ENCODE data around the gene INTS1. TPM values are rescaled to one million over a fixed set of nuclear protein-coding genes. Genes with fewer than 3 reads are reported as not detected.

Gene INTS1
- total RNA-seq, 1 experiment from 2014 or later: 122 TPM

GRCh38 chr7:1546909-1547776 is 43.0 kb upstream of the INTS1 start:
- H3K4me1 ChIP-seq: no peaks in the 10 kb centered on the region
- H3K4me1 Mint-ChIP-seq (ENCODE audit: low read depth, unreplicated experiment): no peaks in the 10 kb centered on the region
- no peak overlapping the region for H3K4me3 ChIP-seq (ENCODE audit: low read depth, low read length)
- intact Hi-C loops (cut with micrococcal nuclease; ENCODE audit: unreplicated experiment): no loop called here
- POLR2A ChIA-PET: no interaction called here
- H3K27me3 ChIP-seq (replicated peaks; ENCODE audit: control insufficient read depth, insufficient read depth, low read length): no peaks in the 10 kb centered on the region
- H3K9me3 Mint-ChIP-seq (ENCODE audit: unreplicated experiment): no peaks in the 10 kb centered on the region
- no peak for DNase-seq
- peaks cover 2% of the 10 kb centered on the region; the same call in 1 of the 2 replicates for H3K36me3 ChIP-seq (ENCODE audit: control insufficient read depth, insufficient read depth, low read length)
- no peaks in the 10 kb centered on the region for H3K27me3 Mint-ChIP-seq (ENCODE audit: insufficient read depth, unreplicated experiment)
- CTCF ChIA-PET: no interaction called here
- no TSS peak for BruUV-seq (replicated peaks)
- H3K27ac Mint-ChIP-seq (ENCODE audit: unreplicated experiment): no peak overlapping the region
- H3K36me3 Mint-ChIP-seq (ENCODE audit: insufficient read depth, unreplicated experiment): peaks cover 57% of the 10 kb centered on the region
- no peak for TF ChIP-seq CTCF (IDR thresholded peaks at IDR 0.05; ENCODE audit: insufficient read depth in 1 of 2, low read depth in 1 of 2, low read length in 1 of 2, severe bottlenecking in 1 of 2, unreplicated experiment in 1 of 2)
- no peaks in the 10 kb centered on the region for H3K9me3 ChIP-seq
- H3K4me3 Mint-ChIP-seq (ENCODE audit: unreplicated experiment): no peak overlapping the region

- intact Hi-C loops (cut with micrococcal nuclease; ENCODE audit: unreplicated experiment): no loop called here
- Mint-ChIP-seq H3K9me3 (ENCODE audit: unreplicated experiment) (no peaks in the 10 kb centered on the region), H3K27me3 (ENCODE audit: insufficient read depth, unreplicated experiment) (no peaks in the 10 kb centered on the region), H3K27ac (ENCODE audit: unreplicated experiment) (peak overlapping the region; percentile 8), H3K36me3 (ENCODE audit: insufficient read depth, unreplicated experiment) (peaks cover 65% of the 10 kb centered on the region), H3K4me1 (ENCODE audit: low read depth, unreplicated experiment) (no peaks in the 10 kb centered on the region), H3K4me3 (ENCODE audit: unreplicated experiment) (no peak overlapping the region)
- H3K27me3 ChIP-seq (replicated peaks; ENCODE audit: control insufficient read depth, insufficient read depth, low read length): no peaks in the 10 kb centered on the region
- H3K4me1 ChIP-seq: no peaks in the 10 kb centered on the region
- POLR2A ChIA-PET: no interaction called here
- no peak overlapping the region for H3K4me3 ChIP-seq (ENCODE audit: low read depth, low read length)
- CTCF ChIA-PET: no interaction called here
- no peaks in the 10 kb centered on the region for H3K9me3 ChIP-seq
- DNase-seq: no peak
- peaks cover 3% of the 10 kb centered on the region for H3K36me3 ChIP-seq (ENCODE audit: control insufficient read depth, insufficient read depth, low read length)
- no TSS peak for BruUV-seq (replicated peaks)
- TF ChIP-seq CTCF (IDR thresholded peaks at IDR 0.05; ENCODE audit: insufficient read depth in 1 of 2, low read depth in 1 of 2, low read length in 1 of 2, severe bottlenecking in 1 of 2, unreplicated experiment in 1 of 2): no peak
Measured at GRCh38 chr7:1546274-1546908, 42.2 kb upstream of the INTS1 start.

GRCh38 chr7:1545417-1546246 is 41.4 kb upstream of the INTS1 start:
- Histone ChIP-seq H3K4me3 (ENCODE audit: low read depth, low read length) (no peak overlapping the region), H3K4me1 (no peaks in the 10 kb centered on the region), H3K36me3 (ENCODE audit: control insufficient read depth, insufficient read depth, low read length) (peaks cover 3% of the 10 kb centered on the region), H3K27me3 (replicated peaks; ENCODE audit: control insufficient read depth, insufficient read depth, low read length) (no peaks in the 10 kb centered on the region), H3K9me3 (no peaks in the 10 kb centered on the region)
- ChIA-PET CTCF (no interaction called here), POLR2A (no interaction called here)
- DNase-seq: peak in 1 of 2 experiments; percentile 37
- Mint-ChIP-seq H3K4me1 (ENCODE audit: low read depth, unreplicated experiment) (no peaks in the 10 kb centered on the region), H3K4me3 (ENCODE audit: unreplicated experiment) (no peak overlapping the region), H3K36me3 (ENCODE audit: insufficient read depth, unreplicated experiment) (peaks cover 70% of the 10 kb centered on the region), H3K27ac (ENCODE audit: unreplicated experiment) (peak overlapping the region; percentile 8), H3K27me3 (ENCODE audit: insufficient read depth, unreplicated experiment) (no peaks in the 10 kb centered on the region), H3K9me3 (ENCODE audit: unreplicated experiment) (no peaks in the 10 kb centered on the region)
- TF ChIP-seq CTCF (IDR thresholded peaks at IDR 0.05; ENCODE audit: insufficient read depth in 1 of 2, low read depth in 1 of 2, low read length in 1 of 2, severe bottlenecking in 1 of 2, unreplicated experiment in 1 of 2): no peak
- no TSS peak for BruUV-seq (replicated peaks)
- intact Hi-C loops (cut with micrococcal nuclease; ENCODE audit: unreplicated experiment): no loop called here
